Colonic mucosa (tissue), 4 donors: ENCODE data around the gene HYAL4. TPM values are rescaled to one million over a fixed set of nuclear protein-coding genes. Genes with fewer than 3 reads are reported as not detected.
"Not testable (repeated sequence)": the region's sequence is repeated elsewhere in the genome, so short reads cannot be mapped to it uniquely, and the experiment has no call there.

Experiments used
- DNase-seq: peaks from one replicate; pipeline ENCODE4 v3.0.0-alpha.2; 2020
- H3K27ac ChIP-seq: fragments of 200-600 bp; one replicate; pipeline ENCODE4 v1.8.0; 2021
- H3K27me3 ChIP-seq: fragments of 200-600 bp; one replicate; pipeline ENCODE4 v1.8.0; 2021
- H3K36me3 ChIP-seq: fragments of 200-600 bp; one replicate; pipeline ENCODE4 v1.8.0; 2021
- H3K4me1 ChIP-seq: fragments of 200-600 bp; one replicate; pipeline ENCODE4 v1.8.0; 2021; ENCODE audit warnings: mild to moderate bottlenecking
- H3K4me3 ChIP-seq: fragments of 200-600 bp; one replicate; pipeline ENCODE4 v1.8.0; 2021
- H3K9ac ChIP-seq, 2 donors: one replicate each; pipeline ENCODE4 v1.7.0; 2013; ENCODE audit warnings: control low read depth in 2 of 2, low read depth in 2 of 2, low read length in 2 of 2
- H3K9me3 ChIP-seq: fragments of 200-600 bp; one replicate; pipeline ENCODE4 v1.8.0; 2021
- intact Hi-C: fragments of 100-400 bp; cut with DNase I; formaldehyde crosslinking; loops from one replicate; pipeline ENCODE4 v1.14.1; 2022
- total RNA-seq, 2 donors: library from RNA; stranded (reverse); fragmentation: NEBNext Ultra II Directional in 1 of 2; extraction: Animal tissue kit (Norgen Biotek cat#: 25700) in 1 of 2; gene quantifications; one replicate each; pipeline ENCODE4 v1.2.1, GENCODE V29; 2021
- TF ChIP-seq, protein P1 (sequence below): fragments of 200-600 bp; IDR thresholded peaks from one replicate; pipeline ENCODE4 v1.8.0; 2022; ENCODE audit warnings: antibody characterized with exemption, mild to moderate bottlenecking
- donor health status: healthy.
- donor health status: DM: no; HTN: no; CAD: no.
- donor health status: DM: no; HTN: no; CAD: no.

The HYAL4 gene
- total RNA-seq, 2 donors from 2014 or later = not detected

DNA sequence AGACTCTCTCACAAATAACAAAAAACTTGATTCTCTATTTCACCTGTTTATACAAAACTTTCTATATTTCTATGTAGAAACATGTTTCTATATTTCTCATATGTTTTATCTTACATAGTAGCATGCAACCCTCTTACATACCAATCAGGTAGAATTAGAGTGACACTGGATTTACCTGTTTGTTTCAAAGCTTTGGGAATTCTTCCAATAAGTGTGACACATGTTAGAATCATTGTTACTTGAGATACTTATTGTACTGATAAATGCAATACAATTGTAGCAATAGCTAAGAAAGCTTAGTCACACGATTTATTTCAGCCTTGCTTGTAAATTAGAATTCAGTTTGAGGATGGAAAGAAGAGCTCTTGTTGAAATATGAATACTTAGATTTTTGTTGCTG lies 4.9 kb downstream of the HYAL4 start:
- DNase-seq = no peak
- no peak overlapping the region for H3K27ac ChIP-seq
- H3K27me3 ChIP-seq = no peaks in the 10 kb centered on the region
- H3K4me1 ChIP-seq = no peaks in the 10 kb centered on the region
- no peaks in the 10 kb centered on the region for H3K9me3 ChIP-seq
- intact Hi-C loops = no loop called here
- H3K36me3 ChIP-seq = no peaks in the 10 kb centered on the region
- H3K4me3 ChIP-seq = no peak overlapping the region
- H3K9ac ChIP-seq = no peak overlapping the region
- TF ChIP-seq, protein P1, sequence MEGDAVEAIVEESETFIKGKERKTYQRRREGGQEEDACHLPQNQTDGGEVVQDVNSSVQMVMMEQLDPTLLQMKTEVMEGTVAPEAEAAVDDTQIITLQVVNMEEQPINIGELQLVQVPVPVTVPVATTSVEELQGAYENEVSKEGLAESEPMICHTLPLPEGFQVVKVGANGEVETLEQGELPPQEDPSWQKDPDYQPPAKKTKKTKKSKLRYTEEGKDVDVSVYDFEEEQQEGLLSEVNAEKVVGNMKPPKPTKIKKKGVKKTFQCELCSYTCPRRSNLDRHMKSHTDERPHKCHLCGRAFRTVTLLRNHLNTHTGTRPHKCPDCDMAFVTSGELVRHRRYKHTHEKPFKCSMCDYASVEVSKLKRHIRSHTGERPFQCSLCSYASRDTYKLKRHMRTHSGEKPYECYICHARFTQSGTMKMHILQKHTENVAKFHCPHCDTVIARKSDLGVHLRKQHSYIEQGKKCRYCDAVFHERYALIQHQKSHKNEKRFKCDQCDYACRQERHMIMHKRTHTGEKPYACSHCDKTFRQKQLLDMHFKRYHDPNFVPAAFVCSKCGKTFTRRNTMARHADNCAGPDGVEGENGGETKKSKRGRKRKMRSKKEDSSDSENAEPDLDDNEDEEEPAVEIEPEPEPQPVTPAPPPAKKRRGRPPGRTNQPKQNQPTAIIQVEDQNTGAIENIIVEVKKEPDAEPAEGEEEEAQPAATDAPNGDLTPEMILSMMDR = no peak

DNA sequence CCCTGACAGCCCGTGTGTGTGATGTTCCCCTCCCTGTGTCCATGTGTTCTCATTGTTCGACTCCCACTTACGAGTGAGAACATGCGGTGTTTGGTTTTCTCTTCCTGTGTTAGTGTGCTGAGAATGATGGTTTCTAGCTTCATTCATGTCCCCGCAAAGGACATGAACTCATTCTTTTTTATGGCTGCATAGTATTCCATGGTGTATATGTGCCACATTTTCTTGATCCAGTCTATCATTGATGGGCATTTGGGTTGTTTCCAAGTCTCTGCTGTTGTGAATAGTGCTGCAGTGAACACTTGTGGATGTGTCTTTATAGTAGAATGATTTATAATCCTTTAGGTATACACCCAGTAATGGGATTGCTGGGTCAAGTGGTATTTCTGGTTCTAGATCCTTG lies 6.4 kb downstream of the HYAL4 start:
- intact Hi-C loops = not testable (repeated sequence)

DNA sequence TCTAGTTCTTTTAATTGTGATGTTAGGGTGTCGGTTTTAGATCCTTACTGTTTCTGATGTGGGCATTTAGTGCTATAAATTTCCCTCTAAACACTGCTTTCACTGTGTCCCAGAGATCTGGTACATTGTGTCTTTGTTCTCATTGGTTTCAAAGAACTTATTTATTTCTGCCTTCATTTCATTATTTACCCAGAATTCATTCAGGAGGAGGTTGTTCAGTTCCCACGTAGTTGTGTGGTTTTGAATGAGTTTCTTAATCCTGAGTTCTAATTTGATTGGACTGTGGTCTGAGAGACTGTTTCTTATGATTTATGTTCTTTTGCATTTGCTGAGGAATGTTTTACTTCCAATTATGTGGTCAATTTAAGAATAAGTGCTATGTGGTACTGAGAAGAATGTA lies 9.3 kb downstream of the HYAL4 start:
- H3K36me3 ChIP-seq, H3K27me3 ChIP-seq, H3K9me3 ChIP-seq, DNase-seq, H3K27ac ChIP-seq, intact Hi-C loops, H3K4me3 ChIP-seq, H3K9ac ChIP-seq, H3K4me1 ChIP-seq: not testable (repeated sequence)

More for the DNA sequence above, 6.4 kb downstream of the HYAL4 start:
- not testable (repeated sequence) for H3K4me1 ChIP-seq, H3K27ac ChIP-seq, DNase-seq, H3K9me3 ChIP-seq, H3K36me3 ChIP-seq, H3K27me3 ChIP-seq, H3K4me3 ChIP-seq, H3K9ac ChIP-seq

DNA sequence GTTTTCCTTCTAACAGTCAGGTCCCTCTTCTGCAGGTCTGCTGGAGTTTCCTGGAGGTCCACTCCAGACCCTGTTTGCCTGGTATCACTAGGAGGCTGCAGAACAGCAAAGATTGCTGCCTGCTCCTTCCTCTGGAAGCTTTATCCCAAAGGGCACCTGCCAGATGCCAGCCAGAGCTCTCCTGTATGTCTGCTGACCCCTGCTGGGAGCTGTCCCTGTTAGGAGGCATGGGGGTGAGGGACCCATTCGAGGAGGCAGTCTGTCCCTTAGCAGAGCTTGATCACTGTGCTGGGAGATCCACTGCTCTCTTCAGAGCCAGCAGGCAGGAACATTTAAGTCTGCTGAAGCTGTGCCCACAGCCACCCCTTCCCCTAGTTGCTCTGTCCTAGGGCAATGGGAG lies 11.5 kb downstream of the HYAL4 start:
- H3K27ac ChIP-seq, H3K4me3 ChIP-seq, H3K4me1 ChIP-seq, H3K9ac ChIP-seq, intact Hi-C loops, H3K36me3 ChIP-seq, H3K27me3 ChIP-seq, DNase-seq, H3K9me3 ChIP-seq: not testable (repeated sequence)

DNA sequence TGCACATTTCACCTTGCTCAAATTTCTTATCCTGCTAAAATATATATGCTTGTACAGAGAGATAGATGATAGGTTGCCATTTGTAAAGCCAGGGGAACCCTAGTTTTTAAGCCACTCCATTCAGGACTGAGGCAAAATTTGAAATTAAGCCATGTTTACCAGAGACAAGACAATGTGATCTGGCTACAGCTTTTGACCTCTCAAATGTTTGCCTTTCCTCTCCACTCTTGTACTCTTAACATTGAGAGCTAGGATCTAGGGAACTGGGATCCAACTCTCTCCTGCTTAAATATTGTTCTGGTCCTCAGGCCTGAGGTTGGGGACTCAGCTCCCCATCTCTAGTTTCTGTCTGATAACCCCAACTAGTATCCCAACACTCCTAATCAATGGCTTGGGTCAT lies 15.9 kb downstream of the HYAL4 start:
- Histone ChIP-seq H3K4me3 (no peak overlapping the region), H3K9me3 (no peaks in the 10 kb centered on the region), H3K4me1 (no peaks in the 10 kb centered on the region), H3K27me3 (no peaks in the 10 kb centered on the region), H3K27ac (no peak overlapping the region), H3K9ac (no peak overlapping the region), H3K36me3 (no peaks in the 10 kb centered on the region)
- no peak for DNase-seq
- TF ChIP-seq, protein P1 = no peak
- intact Hi-C loops = loop anchor here (5.0 to 10.0 kb wide), 2 partner anchors 54 to 366 kb away; no protein-coding TSS in a partner anchor

DNA sequence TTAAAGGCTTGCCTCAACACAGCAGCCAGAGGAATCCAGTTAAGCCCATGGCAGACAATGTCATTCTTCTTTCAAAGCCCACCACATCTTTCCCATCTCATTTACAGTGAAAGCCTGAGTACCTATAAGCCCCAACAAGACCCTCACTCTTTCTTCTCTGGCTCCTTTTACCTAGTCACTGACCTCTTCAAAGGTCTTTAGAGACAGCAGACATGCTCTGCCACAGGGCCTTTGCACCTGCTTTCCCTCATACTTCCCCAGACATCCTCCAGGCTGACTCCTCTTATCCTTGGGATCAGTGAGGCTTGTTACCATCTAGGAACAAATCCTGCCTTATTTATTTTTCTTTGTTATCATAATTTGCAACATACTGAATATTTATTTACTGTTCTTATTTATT lies 17.8 kb downstream of the HYAL4 start:
- intact Hi-C loops = loop anchor here (5.0 to 10.0 kb wide), 2 partner anchors 55 to 368 kb away; no protein-coding TSS in a partner anchor
- DNase-seq = no peak
- Histone ChIP-seq H3K27ac (no peak overlapping the region), H3K36me3 (no peaks in the 10 kb centered on the region), H3K27me3 (no peaks in the 10 kb centered on the region), H3K9ac (no peak overlapping the region), H3K4me3 (no peak overlapping the region), H3K4me1 (no peaks in the 10 kb centered on the region), H3K9me3 (no peaks in the 10 kb centered on the region)
- TF ChIP-seq, protein P1 = no peak

DNA sequence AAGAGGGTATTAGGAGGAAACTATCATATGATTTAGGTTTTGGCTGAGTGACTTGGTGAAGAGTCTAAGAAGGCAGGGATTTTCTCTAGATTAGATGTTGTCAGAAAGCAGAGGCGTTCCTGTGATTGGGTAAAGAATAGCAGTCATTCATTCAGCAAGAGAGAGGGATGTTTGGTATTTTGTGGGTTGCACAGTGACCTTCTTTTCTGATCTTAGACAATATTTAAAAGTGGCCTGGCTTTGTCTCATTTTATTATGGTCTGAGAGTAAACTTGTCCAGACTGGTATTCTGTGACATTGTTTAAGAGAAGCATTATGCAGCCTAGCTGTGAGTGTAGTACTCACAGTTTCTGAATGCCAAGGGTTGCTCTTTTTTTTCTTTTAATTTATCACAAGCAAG lies 18.5 kb downstream of the HYAL4 start:
- Histone ChIP-seq H3K36me3 (no peaks in the 10 kb centered on the region), H3K27me3 (no peaks in the 10 kb centered on the region), H3K4me3 (no peak overlapping the region), H3K27ac (peak overlapping the region; percentile 67), H3K9me3 (no peaks in the 10 kb centered on the region), H3K4me1 (no peaks in the 10 kb centered on the region), H3K9ac (peak overlapping the region in 1 of 2 donors; percentile 12)
- TF ChIP-seq, protein P1 = no peak
- intact Hi-C loops = loop anchor here (5.0 to 10.0 kb wide), 2 partner anchors 56 to 369 kb away; no protein-coding TSS in a partner anchor
- DNase-seq = no peak
